Measurements from ENCODE around the gene LRRC3. TPM values are rescaled to one million over a fixed set of nuclear protein-coding genes. Genes with fewer than 3 reads are reported as not detected.
A peak's percentile ranks its signal among the peaks of the same experiment; 100 is the strongest.

The LRRC3 gene
- total RNA-seq, 3 donors from 2014 or later, result 1.6 to 6.4 (median 2.0) TPM

- peaks cover 0 to 24% of the 10 kb centered on the region in 2 donors for H3K27me3 ChIP-seq
- TF ChIP-seq CTCF (IDR thresholded peaks at IDR 0.05) (no peak), POLR2A (IDR thresholded peaks at IDR 0.05) (no peak), POLR2AphosphoS5 (IDR thresholded peaks at IDR 0.05) (no peak)
- no peak overlapping the region for H3K27ac ChIP-seq
- H3K36me3 ChIP-seq, result no peaks in the 10 kb centered on the region
- intact Hi-C loops (cut with DNase I; ENCODE audit: low total_unique reads), result loop anchor here (1.0 kb wide), 1 partner anchor 38 kb away; no protein-coding TSS in a partner anchor
- H3K9me3 ChIP-seq, result no peaks in the 10 kb centered on the region
- no peak overlapping the region for H3K4me3 ChIP-seq
- no peaks in the 10 kb centered on the region for H3K4me1 ChIP-seq
- DNase-seq (ENCODE audit: low spot score in 2 of 2), result peak in 1 of 2 donors; percentile 28
Measured at GRCh38 chr21:44420416-44421205, 34.7 kb upstream of the LRRC3 start.

- no peak overlapping the region for H3K27ac ChIP-seq
- TF ChIP-seq POLR2AphosphoS5 (IDR thresholded peaks at IDR 0.05) (no peak), POLR2A (IDR thresholded peaks at IDR 0.05) (no peak), CTCF (IDR thresholded peaks at IDR 0.05) (no peak)
- DNase-seq (ENCODE audit: low spot score in 2 of 2), result peak in 1 of 2 donors; percentile 38
- no peak overlapping the region for H3K4me3 ChIP-seq
- no peaks in the 10 kb centered on the region for H3K9me3 ChIP-seq
- H3K27me3 ChIP-seq, result peaks cover 0 to 32% of the 10 kb centered on the region in 2 donors
- intact Hi-C loops (cut with DNase I; ENCODE audit: low total_unique reads), result no loop called here
- no peaks in the 10 kb centered on the region for H3K4me1 ChIP-seq
- H3K36me3 ChIP-seq, result no peaks in the 10 kb centered on the region
Measured at GRCh38 chr21:44421901-44422840, 33.1 kb upstream of the LRRC3 start.

- Histone ChIP-seq H3K4me3 (no peak overlapping the region), H3K9me3 (no peaks in the 10 kb centered on the region), H3K27ac (no peak overlapping the region), H3K4me1 (no peaks in the 10 kb centered on the region), H3K36me3 (no peaks in the 10 kb centered on the region), H3K27me3 (peaks cover 0 to 33% of the 10 kb centered on the region in 2 donors)
- intact Hi-C loops (cut with DNase I; ENCODE audit: low total_unique reads), result no loop called here
- TF ChIP-seq CTCF (IDR thresholded peaks at IDR 0.05) (no peak), POLR2AphosphoS5 (IDR thresholded peaks at IDR 0.05) (no peak), POLR2A (IDR thresholded peaks at IDR 0.05) (no peak)
- DNase-seq (ENCODE audit: low spot score in 2 of 2), result peak in 1 of 2 donors; percentile 38
Measured at GRCh38 chr21:44423312-44423821, 31.9 kb upstream of the LRRC3 start.

GRCh38 chr21:44423941-44424607 lies 31.2 kb upstream of the LRRC3 start:
- H3K9me3 ChIP-seq, result peaks cover 0 to 6% of the 10 kb centered on the region in 2 donors
- DNase-seq (ENCODE audit: low spot score in 2 of 2), result peak in 1 of 2 donors; percentile 20
- no peak overlapping the region for H3K27ac ChIP-seq
- no peaks in the 10 kb centered on the region for H3K4me1 ChIP-seq
- TF ChIP-seq CTCF (IDR thresholded peaks at IDR 0.05), result no peak
- TF ChIP-seq POLR2AphosphoS5 (IDR thresholded peaks at IDR 0.05), result no peak
- no peak for TF ChIP-seq POLR2A (IDR thresholded peaks at IDR 0.05)
- intact Hi-C loops (cut with DNase I; ENCODE audit: low total_unique reads), result no loop called here
- no peak overlapping the region for H3K4me3 ChIP-seq
- H3K27me3 ChIP-seq, result peaks cover 0 to 33% of the 10 kb centered on the region in 2 donors
- H3K36me3 ChIP-seq, result no peaks in the 10 kb centered on the region

All from breast epithelium (tissue), 4 donors.